ENCODE results near the gene PRKCZ. TPM values are rescaled to one million over a fixed set of nuclear protein-coding genes. Genes with fewer than 3 reads are reported as not detected.

PRKCZ gene
- total RNA-seq, 2 donors from 2014 or later, result 50.4 to 72.2 TPM

DNA sequence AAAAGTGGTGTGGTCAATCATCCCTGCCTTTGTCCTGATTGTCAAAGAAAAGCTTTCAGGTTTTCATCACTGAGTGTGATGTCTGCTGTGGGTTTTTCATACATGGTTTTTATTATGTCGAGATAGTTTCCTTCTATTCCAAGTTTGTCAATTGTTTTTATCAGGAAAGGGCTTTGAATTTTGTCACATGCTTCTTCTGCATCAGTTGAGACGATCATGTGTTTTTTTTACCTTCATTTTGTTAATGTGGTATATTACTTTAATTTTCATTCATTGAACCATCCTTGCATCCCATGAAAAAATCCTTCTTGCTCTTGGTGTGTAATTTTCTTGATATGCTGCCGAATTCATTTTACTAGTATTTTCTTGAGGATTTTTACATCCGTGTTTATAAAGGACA, 15.5 kb downstream of the PRKCZ start:
- H3K4me3 ChIP-seq, result no peak overlapping the region
- H3K36me3 ChIP-seq, result no peaks in the 10 kb centered on the region
- no peak overlapping the region for H3K27ac ChIP-seq
- H3K27me3 ChIP-seq, result no peaks in the 10 kb centered on the region
- intact Hi-C loops (cut with DNase I), result no loop called here
- H3K9ac ChIP-seq (ENCODE audit: low read depth in 2 of 2, low read length in 2 of 2), result no peak overlapping the region
- no peaks in the 10 kb centered on the region for H3K9me3 ChIP-seq
- DNase-seq, result no peak
- TF ChIP-seq, protein P1, sequence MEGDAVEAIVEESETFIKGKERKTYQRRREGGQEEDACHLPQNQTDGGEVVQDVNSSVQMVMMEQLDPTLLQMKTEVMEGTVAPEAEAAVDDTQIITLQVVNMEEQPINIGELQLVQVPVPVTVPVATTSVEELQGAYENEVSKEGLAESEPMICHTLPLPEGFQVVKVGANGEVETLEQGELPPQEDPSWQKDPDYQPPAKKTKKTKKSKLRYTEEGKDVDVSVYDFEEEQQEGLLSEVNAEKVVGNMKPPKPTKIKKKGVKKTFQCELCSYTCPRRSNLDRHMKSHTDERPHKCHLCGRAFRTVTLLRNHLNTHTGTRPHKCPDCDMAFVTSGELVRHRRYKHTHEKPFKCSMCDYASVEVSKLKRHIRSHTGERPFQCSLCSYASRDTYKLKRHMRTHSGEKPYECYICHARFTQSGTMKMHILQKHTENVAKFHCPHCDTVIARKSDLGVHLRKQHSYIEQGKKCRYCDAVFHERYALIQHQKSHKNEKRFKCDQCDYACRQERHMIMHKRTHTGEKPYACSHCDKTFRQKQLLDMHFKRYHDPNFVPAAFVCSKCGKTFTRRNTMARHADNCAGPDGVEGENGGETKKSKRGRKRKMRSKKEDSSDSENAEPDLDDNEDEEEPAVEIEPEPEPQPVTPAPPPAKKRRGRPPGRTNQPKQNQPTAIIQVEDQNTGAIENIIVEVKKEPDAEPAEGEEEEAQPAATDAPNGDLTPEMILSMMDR (IDR thresholded peaks at IDR 0.05), result no peak
- no peaks in the 10 kb centered on the region for H3K4me1 ChIP-seq

DNA sequence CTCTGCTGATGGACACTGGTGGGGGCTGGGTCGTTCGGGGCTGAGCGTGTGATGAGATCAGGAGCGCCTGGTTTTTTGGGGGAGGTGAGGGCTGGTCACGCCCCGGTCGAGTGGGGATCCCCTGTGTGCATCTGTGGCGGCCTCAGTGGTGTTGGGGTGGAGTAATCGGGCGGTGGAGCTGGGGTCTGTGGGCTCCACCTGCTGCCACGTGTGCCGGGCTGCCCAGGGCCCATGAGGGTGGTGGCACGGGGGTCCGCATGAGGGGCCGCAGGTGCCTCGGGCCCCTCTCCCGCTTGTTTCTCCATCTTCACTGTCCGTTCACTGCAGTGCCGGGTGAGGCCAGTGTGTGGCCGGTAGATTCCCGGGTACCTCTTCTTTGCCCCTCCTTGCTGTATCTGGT, 17.2 kb downstream of the PRKCZ start:
- Histone ChIP-seq H3K4me1 (no peaks in the 10 kb centered on the region), H3K36me3 (no peaks in the 10 kb centered on the region), H3K4me3 (no peak overlapping the region), H3K27ac (no peak overlapping the region), H3K9ac (ENCODE audit: low read depth in 2 of 2, low read length in 2 of 2) (no peak overlapping the region), H3K27me3 (no peaks in the 10 kb centered on the region), H3K9me3 (no peaks in the 10 kb centered on the region)
- no peak for DNase-seq
- TF ChIP-seq, protein P1 (IDR thresholded peaks at IDR 0.05), result no peak
- intact Hi-C loops (cut with DNase I), result no loop called here

DNA sequence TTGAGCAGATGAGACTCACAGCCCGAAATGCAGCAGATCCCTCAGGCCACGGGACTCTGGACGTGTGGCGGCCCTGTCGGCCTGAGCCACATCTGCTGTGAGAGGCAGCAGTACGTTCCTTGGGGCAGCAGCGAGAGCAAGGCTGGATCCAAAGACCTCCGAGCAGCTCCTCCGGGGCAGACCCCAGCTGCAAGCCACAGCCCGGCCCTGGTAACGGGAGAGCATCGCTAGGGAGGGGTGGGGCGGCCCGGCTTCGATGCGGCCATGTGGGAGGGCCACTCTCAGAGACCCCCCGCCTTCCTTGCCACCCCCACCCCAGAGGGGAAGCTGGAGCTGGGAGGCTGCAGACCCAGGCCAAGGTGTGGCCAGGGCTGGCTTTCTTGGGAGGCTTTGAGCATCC, 17.8 kb downstream of the PRKCZ start:
- TF ChIP-seq, protein P1 (IDR thresholded peaks at IDR 0.05), result no peak
- no peak for DNase-seq
- Histone ChIP-seq H3K27me3 (no peaks in the 10 kb centered on the region), H3K27ac (no peak overlapping the region), H3K36me3 (no peaks in the 10 kb centered on the region), H3K9ac (ENCODE audit: low read depth in 2 of 2, low read length in 2 of 2) (no peak overlapping the region), H3K4me1 (no peaks in the 10 kb centered on the region), H3K9me3 (no peaks in the 10 kb centered on the region), H3K4me3 (no peak overlapping the region)
- intact Hi-C loops (cut with DNase I), result no loop called here

DNA sequence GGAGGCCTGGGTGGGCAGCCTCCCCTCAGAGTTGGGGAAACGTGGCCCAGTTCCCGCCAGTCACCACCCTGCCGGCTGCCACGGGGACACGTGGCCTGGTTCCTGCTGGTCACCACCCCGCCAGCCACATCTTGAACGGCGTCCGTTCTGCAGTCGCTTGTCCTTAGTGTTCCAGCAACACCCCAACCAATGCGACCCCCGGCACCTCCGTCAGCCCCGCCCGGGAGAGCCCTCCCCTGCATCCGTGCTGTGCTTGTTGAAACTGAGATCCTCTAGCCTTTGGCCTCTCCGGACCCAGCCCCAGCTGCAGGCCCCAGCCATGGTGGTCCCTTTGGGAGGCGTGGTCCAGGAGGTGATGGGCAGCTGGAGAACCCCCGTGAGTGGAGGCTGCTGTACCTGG, 18.7 kb downstream of the PRKCZ start:
- TF ChIP-seq, protein P1 (IDR thresholded peaks at IDR 0.05), result no peak
- Histone ChIP-seq H3K9me3 (no peaks in the 10 kb centered on the region), H3K27me3 (no peaks in the 10 kb centered on the region), H3K4me1 (no peaks in the 10 kb centered on the region), H3K9ac (ENCODE audit: low read depth in 2 of 2, low read length in 2 of 2) (no peak overlapping the region), H3K36me3 (no peaks in the 10 kb centered on the region), H3K4me3 (no peak overlapping the region), H3K27ac (no peak overlapping the region)
- intact Hi-C loops (cut with DNase I), result no loop called here
- no peak for DNase-seq

DNA sequence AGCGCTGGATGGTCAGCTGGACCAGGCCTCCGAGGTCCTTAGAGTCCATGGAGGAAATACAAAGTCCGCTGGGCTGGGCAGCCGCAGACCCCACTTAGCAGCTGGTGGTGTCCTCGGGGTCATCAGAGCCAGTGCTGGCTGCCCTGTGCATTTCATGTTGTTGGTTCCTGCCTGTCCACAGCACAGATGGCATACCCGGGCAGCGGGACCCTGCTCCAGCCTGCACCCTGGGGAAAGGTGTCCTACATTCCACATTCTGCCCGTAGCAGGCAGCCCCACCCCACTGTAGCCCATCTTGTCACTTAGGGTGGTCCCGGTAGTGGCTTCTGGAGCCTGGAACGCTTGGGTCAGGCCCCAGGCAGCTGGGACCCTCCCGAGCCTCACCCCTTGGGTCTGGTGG, 19.8 kb downstream of the PRKCZ start:
- no peaks in the 10 kb centered on the region for H3K4me1 ChIP-seq
- H3K27me3 ChIP-seq, result no peaks in the 10 kb centered on the region
- H3K27ac ChIP-seq, result no peak overlapping the region
- H3K9ac ChIP-seq (ENCODE audit: low read depth in 2 of 2, low read length in 2 of 2), result no peak overlapping the region
- TF ChIP-seq, protein P1 (IDR thresholded peaks at IDR 0.05), result no peak
- intact Hi-C loops (cut with DNase I), result no loop called here
- no peaks in the 10 kb centered on the region for H3K9me3 ChIP-seq
- H3K36me3 ChIP-seq, result no peaks in the 10 kb centered on the region
- no peak overlapping the region for H3K4me3 ChIP-seq
- no peak for DNase-seq

All from colonic mucosa (tissue), 4 donors.